ENCODE results near the gene TMEM52B.
A peak's percentile ranks its signal among the peaks of the same experiment; 100 is the strongest.

The TMEM52B gene

GRCh38 chr12:10178821-10179220, at the start of gene TMEM52B:
Gene TMEM52B, plus strand, starts transcription at chr12:10179032. Its CDS starts 543 bp downstream, at chr12:10179575.
- DNase-seq (ENCODE audit: low spot score), result no peak
- no peak for TF ChIP-seq CTCF (IDR thresholded peaks at IDR 0.05; ENCODE audit: extremely low read depth, missing control alignments)

- peak; percentile 43 for DNase-seq (ENCODE audit: low spot score)
- no peak for TF ChIP-seq CTCF (IDR thresholded peaks at IDR 0.05; ENCODE audit: extremely low read depth, missing control alignments)
These were observed 48.8 kb upstream of the TMEM52B start, which contains the start of gene CLEC7A for GRCh38 chr12:10130042-10130441. Gene CLEC7A, minus strand, starts transcription at chr12:10130199. Its CDS starts 117 bp downstream, at chr12:10130082.

GRCh38 chr12:10131111-10131690, 47.6 kb upstream of the TMEM52B start:
- no peak for TF ChIP-seq CTCF (IDR thresholded peaks at IDR 0.05; ENCODE audit: extremely low read depth, missing control alignments)
- DNase-seq (ENCODE audit: low spot score), result no peak

- DNase-seq (ENCODE audit: low spot score), result no peak
- TF ChIP-seq CTCF (IDR thresholded peaks at IDR 0.05; ENCODE audit: extremely low read depth, missing control alignments), result no peak
These were observed 45.9 kb upstream of the TMEM52B start for GRCh38 chr12:10132850-10133370.

GRCh38 chr12:10135126-10135525, 43.7 kb upstream of the TMEM52B start:
- no peak for DNase-seq (ENCODE audit: low spot score)
- no peak for TF ChIP-seq CTCF (IDR thresholded peaks at IDR 0.05; ENCODE audit: extremely low read depth, missing control alignments)

GRCh38 chr12:10136637-10137205, 42.1 kb upstream of the TMEM52B start:
- DNase-seq (ENCODE audit: low spot score), result no peak
- no peak for TF ChIP-seq CTCF (IDR thresholded peaks at IDR 0.05; ENCODE audit: extremely low read depth, missing control alignments)

GRCh38 chr12:10140001-10140400, 38.8 kb upstream of the TMEM52B start:
- peak; percentile 25 for TF ChIP-seq CTCF (IDR thresholded peaks at IDR 0.05; ENCODE audit: extremely low read depth, missing control alignments)
- DNase-seq (ENCODE audit: low spot score), result peak; percentile 34
